RKO (cell line): ENCODE data around the gene SMIM11.
"Not testable (repeated sequence)": the region's sequence is repeated elsewhere in the genome, so short reads cannot be mapped to it uniquely, and the experiment has no call there.

Experiments used
- DNase-seq: peaks from one replicate; pipeline ENCODE4 v3.0.0-alpha.2; 2016; ENCODE audit warnings: low spot score

The SMIM11 gene

DNA sequence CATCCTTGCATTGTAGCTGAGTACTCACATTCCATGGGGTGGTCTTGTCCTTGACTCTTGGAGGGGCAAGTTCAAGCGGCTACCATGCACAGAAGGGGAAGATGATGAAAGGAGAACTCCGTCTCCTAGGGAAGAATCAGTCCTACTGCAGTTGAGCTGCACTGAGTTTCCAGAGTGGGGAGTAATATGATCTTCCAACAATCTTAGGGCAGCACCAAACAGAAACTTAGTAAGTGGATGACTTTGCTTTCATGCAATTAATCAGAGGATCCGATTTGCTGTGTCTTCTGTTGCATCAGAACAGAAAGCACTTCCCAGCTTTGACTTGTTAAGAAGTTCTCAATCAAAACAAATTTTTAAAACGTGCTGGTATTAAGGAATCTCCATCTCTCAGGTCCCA lies 48.5 kb downstream of the SMIM11 start, which contains the start of gene SMIM34:
Gene SMIM34 (minus strand): TSS at position 147 of the 400 bp plus-strand sequence. CDS start 112 bp downstream, at position 35.
- DNase-seq: not testable (repeated sequence)

DNA sequence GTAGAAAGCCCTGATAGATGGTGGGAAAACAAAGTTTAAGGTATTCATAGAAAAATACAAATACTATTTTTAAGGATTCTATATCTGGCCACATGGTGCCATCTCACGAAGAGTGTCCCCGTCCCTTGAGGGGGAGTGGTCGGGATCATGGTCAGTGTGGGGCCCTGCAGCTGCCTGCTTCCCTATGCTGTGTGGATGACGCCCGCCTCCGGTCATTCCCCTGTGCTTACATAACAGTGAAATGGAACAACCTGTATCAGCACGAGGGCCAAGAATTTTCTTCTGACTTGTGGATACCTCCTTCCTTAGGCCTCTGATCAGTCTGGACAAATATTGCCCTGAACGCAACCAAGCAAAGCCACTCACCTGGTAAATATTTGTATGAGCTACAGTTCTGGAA lies 52.0 kb downstream of the SMIM11 start:
- DNase-seq: not testable (repeated sequence)

DNA sequence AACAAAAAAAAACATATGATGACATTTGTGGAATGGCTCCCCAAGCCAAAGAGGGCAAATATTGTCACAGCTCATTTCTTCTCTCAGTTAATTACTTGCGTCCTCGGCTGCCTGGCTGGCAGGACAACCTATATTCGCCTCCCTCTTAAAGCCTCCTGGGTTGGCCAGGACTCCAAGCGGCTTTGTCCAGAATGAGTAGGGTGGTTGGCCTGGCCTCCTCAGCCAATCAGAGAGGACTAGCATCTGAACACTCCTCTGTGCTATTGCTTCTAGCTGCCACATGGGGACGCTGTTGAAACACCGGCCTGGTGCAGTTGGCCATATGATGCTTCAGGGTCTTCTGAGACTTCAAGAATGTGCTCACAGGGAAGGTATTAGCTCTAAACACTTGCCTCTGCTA lies 53.1 kb downstream of the SMIM11 start:
- not testable (repeated sequence) for DNase-seq

DNA sequence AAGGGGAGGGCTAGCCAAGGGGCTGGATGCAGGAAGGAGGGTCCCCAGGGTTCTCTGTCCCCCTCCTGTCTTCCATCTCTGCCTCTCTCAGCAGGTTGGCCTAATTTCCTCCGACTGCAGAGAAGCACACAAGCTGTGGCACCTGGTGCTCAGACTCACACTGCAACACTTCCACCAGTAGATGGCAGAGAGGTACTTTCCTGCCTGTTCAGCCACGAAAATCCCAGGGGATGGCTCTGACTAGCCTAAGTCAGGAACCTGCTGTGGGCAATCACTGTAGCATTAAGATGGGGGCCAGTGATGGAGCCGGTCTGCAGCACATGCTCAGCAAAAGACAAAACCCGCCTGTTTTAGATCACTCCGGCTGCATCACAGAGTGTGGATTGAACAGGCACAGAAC lies 54.4 kb downstream of the SMIM11 start:
- DNase-seq: not testable (repeated sequence)
